Stimulated activated CD4-positive, alpha-beta T cell treated with anti-CD3 and anti-CD28 coated beads, Interleukin-1b, Interleukin-23, amount 100 ng/mL, for 1 hour (primary cell): ENCODE results near the gene CIITA.

Source experiments
- DNase-seq, 2 donors: peaks; one replicate each; pipeline ENCODE4 v3.0.0-alpha.2; 2020; ENCODE audit warnings: low read depth in 2 of 2

The CIITA gene

GRCh38 chr16:10982465-10983150 is 105.6 kb downstream of the CIITA start:
- DNase-seq, result no peak

GRCh38 chr16:10983159-10983558 is 106.2 kb downstream of the CIITA start:
- no peak for DNase-seq

GRCh38 chr16:10984509-10984908 is 107.5 kb downstream of the CIITA start:
- DNase-seq, result no peak
